ENCODE results near the gene FAM24B.

Gene FAM24B

DNA sequence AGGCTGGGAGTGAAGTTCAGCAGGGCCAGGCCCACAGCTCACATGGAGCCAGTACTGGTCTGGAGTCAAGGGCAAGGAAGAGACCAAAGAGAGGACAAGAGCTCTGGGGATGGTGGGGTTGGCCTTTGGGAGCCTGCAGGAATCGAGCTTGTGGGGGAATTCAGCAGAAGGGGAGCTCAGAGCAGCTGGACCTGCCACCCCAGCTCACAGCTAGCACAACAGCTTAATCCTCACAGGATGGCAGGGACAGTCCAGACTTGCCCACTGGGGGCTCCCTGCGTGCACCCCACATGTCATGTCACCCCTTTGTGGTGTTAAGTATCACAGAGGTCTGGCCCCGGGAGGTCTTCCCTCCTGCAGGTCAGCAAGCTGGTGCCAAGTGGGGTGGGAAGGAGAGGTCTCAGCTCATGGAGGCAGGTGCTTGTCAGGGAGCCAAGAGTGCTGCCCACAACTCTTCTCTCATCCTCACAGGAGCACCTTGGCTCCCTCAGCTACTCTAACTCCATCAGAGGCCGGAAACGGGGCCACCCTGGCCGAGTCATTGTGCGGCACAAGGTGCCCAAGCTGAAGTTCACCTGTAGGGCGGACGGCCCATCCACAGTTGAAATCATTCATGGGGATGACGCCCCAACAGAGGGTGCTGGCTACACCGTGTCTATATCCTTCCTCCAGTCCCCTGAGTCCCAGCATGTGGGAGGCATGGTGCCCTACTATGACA is 56.2 kb downstream of the FAM24B start:
- no peak for DNase-seq (ENCODE audit: low read depth)

DNA sequence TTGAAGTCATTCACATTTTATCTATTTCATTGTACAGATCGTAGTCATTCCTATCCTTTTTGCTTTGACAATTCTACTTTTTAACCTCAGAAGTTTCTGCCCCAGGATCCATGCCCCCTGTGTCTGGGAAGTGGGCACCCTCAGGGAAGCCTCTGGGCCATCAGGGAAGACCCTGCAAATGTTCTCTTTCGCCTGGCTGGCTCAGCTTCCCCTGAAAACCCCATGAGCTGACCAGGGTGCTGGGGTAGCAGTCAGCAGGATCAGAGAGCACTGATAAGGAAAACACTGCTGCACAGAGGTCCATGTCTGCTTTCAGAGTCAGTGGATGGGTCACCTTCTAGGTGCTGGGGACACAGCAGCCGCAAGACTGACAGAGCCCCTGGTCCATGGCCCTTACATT is 57.6 kb downstream of the FAM24B start:
- no peak for DNase-seq (ENCODE audit: low read depth)

DNA sequence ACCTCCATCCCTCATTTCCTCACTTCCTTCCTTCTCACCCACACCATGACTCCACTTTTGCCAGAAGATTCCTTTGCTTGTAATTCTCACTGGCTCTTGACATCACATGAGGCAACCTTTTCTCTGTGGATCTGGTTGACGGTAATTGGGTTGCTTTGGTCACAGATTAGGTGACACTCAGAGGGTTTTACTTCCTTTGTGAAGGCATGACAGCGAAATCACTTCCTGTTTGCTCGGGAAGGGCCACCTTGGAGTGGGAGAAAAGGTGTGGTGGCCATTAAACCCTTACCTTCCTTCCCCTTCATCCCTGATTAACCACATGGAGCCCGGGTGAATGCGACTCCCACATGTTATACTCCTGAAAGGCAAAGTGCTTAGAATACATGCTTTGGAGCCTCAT is 63.9 kb downstream of the FAM24B start:
- DNase-seq (ENCODE audit: low read depth), result no peak

DNA sequence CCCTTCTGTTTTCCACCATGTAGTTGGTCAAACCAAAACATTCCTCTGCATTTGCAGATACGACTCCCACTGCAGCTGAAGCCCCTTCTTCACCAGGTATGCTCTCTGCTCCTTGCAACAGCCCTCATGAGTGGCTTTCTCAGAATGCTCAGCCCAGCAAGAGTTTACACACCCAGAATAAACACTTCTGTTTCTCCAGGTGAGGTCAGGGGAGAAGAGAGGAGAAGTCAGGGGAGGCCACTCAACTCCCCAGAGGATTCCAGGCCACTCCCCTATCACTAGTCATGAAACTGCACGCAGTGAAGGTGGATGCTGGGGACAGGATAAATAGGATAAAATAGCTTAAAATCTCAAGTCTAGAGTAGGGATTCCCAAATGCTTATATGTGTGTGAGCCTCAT is 64.9 kb downstream of the FAM24B start:
- no peak for DNase-seq (ENCODE audit: low read depth)

DNA sequence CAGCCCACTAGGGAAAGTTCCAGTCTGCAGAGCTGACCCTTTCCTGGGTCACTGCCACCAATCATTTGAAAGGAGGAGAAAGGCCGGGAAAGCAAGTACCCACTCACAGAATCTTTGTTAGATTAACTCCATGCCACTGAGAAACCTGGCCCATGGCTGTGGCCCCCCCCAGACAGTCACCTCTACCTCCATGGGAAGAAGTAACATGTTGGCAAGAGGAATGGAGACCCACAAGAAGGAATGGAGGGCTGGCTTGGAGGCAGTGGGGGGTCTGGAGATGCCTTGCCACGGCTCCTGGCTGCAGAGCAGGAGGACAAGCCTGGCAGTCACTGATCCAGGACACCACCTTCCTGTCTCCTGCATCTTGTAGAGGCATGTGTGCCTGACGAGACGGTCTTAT is 66.6 kb downstream of the FAM24B start:
- no peak for DNase-seq (ENCODE audit: low read depth)

DNA sequence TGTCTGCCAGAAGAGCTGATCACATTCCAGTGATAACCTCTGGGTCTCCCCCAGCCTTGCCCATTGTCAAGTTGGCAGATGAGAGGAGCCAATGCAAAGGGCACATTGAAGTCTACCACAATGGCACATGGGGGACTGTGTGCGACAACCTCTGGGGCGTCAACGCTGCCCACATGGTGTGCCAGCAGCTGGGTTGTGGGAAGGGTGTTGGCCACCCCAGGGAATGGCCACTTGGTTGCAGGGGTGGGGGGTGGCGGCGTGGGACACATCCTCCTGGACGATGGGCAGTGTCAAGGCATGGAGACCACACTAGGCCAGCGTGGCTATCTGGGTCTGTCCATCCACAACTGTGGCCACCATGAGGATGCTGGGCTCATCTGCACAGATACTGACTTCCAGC is 77.1 kb downstream of the FAM24B start:
- DNase-seq (ENCODE audit: low read depth), result no peak
